ENCODE data around the gene RIPK4. TPM values are rescaled to one million over a fixed set of nuclear protein-coding genes. Genes with fewer than 3 reads are reported as not detected.
A peak's percentile ranks its signal among the peaks of the same experiment; 100 is the strongest.

Gene RIPK4
- total RNA-seq (2021) (16.0 and 17.0 TPM in 2 replicates), Bru-seq, nascent RNA (percentile 73 among the genes with signal in this experiment), BruChase-seq, experiment 1, labeled RNA remaining after a 2-hour chase (percentile 61 among the genes with signal in this experiment), BruChase-seq, experiment 2, labeled RNA remaining after a 6-hour chase (percentile 53 among the genes with signal in this experiment)
- long read RNA-seq, transcript RIPK4-201 (8 exons, 3,889 nt): major isoform, 42 of 59 reads
- long read RNA-seq, partial matches to known transcripts: 13 of 59 reads
- long read RNA-seq, other reads (novel, unspliced or antisense): 4 of 59 reads

GRCh38 chr21:41766883-41767605 is at the start of gene RIPK4:
Gene RIPK4 (minus strand): TSS chr21:41767052. CDS start chr21:41767041, 11 bp downstream.
- DNase-seq (ENCODE audit: low spot score): peak; percentile 77
- Histone ChIP-seq H3K4me1 (ENCODE audit: insufficient read depth, low read length, poor library complexity, severe bottlenecking) (peaks cover 36% of the 10 kb centered on the region), H3K27me3 (replicated peaks; ENCODE audit: insufficient read depth, low read depth, low read length, poor library complexity) (peaks cover 3% of the 10 kb centered on the region), H3K4me3 (ENCODE audit: low read depth, low read length, poor library complexity, severe bottlenecking) (peak within 1 kb of the TSS; percentile 70), H3K27ac (ENCODE audit: low read depth, low read length, poor library complexity, severe bottlenecking) (peak within 1 kb of the TSS; percentile 90), H3K36me3 (ENCODE audit: insufficient read depth, low read length, poor library complexity, severe bottlenecking) (no peaks in the 10 kb centered on the region), H3K9me3 (ENCODE audit: low read depth, low read length, poor library complexity, severe bottlenecking) (no peaks in the 10 kb centered on the region)
- TSS peak; percentile 81 for BruUV-seq (replicated peaks)
- TF ChIP-seq, protein P1, sequence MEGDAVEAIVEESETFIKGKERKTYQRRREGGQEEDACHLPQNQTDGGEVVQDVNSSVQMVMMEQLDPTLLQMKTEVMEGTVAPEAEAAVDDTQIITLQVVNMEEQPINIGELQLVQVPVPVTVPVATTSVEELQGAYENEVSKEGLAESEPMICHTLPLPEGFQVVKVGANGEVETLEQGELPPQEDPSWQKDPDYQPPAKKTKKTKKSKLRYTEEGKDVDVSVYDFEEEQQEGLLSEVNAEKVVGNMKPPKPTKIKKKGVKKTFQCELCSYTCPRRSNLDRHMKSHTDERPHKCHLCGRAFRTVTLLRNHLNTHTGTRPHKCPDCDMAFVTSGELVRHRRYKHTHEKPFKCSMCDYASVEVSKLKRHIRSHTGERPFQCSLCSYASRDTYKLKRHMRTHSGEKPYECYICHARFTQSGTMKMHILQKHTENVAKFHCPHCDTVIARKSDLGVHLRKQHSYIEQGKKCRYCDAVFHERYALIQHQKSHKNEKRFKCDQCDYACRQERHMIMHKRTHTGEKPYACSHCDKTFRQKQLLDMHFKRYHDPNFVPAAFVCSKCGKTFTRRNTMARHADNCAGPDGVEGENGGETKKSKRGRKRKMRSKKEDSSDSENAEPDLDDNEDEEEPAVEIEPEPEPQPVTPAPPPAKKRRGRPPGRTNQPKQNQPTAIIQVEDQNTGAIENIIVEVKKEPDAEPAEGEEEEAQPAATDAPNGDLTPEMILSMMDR (conservative IDR thresholded peaks at IDR 0.05; ENCODE audit: low read depth, low read length): no peak
- no peak for TF ChIP-seq EZH2 (IDR thresholded peaks at IDR 0.05; ENCODE audit: borderline replicate concordance, low read depth, low read length, poor library complexity, severe bottlenecking)
- intact Hi-C loops (cut with micrococcal nuclease; ENCODE audit: unreplicated experiment): no loop called here
- ChIA-PET CTCF (no interaction called here), POLR2A (ENCODE audit: low non-redundant PET) (no interaction called here)

- TF ChIP-seq, protein P1 (conservative IDR thresholded peaks at IDR 0.05; ENCODE audit: low read depth, low read length): no peak
- no peak for TF ChIP-seq EZH2 (IDR thresholded peaks at IDR 0.05; ENCODE audit: borderline replicate concordance, low read depth, low read length, poor library complexity, severe bottlenecking)
- Histone ChIP-seq H3K9me3 (ENCODE audit: low read depth, low read length, poor library complexity, severe bottlenecking) (no peaks in the 10 kb centered on the region), H3K27me3 (replicated peaks; ENCODE audit: insufficient read depth, low read depth, low read length, poor library complexity) (no peaks in the 10 kb centered on the region), H3K4me3 (ENCODE audit: low read depth, low read length, poor library complexity, severe bottlenecking) (no peak overlapping the region), H3K36me3 (ENCODE audit: insufficient read depth, low read length, poor library complexity, severe bottlenecking) (no peaks in the 10 kb centered on the region), H3K27ac (ENCODE audit: low read depth, low read length, poor library complexity, severe bottlenecking) (peak overlapping the region; percentile 56), H3K4me1 (ENCODE audit: insufficient read depth, low read length, poor library complexity, severe bottlenecking) (peaks cover 19% of the 10 kb centered on the region)
- ChIA-PET POLR2A (ENCODE audit: low non-redundant PET) (no interaction called here), CTCF (interaction anchor here (0.5 to 2.2 kb wide), 8 partner anchors 13 to 533 kb away, joined by 3 to 22 read pairs (median 6); no protein-coding TSS in a partner anchor)
- intact Hi-C loops (cut with micrococcal nuclease; ENCODE audit: unreplicated experiment): loop anchor here (2.0 to 5.0 kb wide), 3 partner anchors 203 to 534 kb away; no protein-coding TSS in a partner anchor
- no peak for DNase-seq (ENCODE audit: low spot score)
- no TSS peak for BruUV-seq (replicated peaks)
Observed at GRCh38 chr21:41815652-41816582, 49.1 kb upstream of the RIPK4 start.

DNA sequence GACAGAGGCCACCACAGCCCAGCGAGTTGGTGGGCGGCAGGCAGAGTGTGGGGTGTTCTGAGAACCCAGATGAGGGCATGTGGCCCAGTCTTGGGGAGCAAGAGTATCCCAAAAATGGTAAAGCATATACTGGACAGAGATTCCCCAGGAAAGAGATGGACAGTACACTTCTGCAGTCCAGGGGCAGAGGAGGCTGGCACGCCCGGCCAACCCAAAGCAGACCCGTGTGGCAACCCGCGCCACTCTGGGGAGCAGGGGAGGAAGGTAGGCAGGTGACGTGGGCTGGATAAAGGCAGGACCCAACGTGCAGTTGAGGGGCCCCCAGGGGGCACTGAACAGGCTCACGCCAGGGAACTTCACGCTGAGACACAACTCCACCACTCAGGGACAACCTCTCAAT is 46.4 kb upstream of the RIPK4 start:
- POLR2A ChIA-PET (ENCODE audit: low non-redundant PET): no interaction called here
- CTCF ChIA-PET: no interaction called here
- Histone ChIP-seq H3K27ac (ENCODE audit: low read depth, low read length, poor library complexity, severe bottlenecking) (peak overlapping the region; percentile 65), H3K4me1 (ENCODE audit: insufficient read depth, low read length, poor library complexity, severe bottlenecking) (peaks cover 19% of the 10 kb centered on the region), H3K27me3 (replicated peaks; ENCODE audit: insufficient read depth, low read depth, low read length, poor library complexity) (no peaks in the 10 kb centered on the region), H3K9me3 (ENCODE audit: low read depth, low read length, poor library complexity, severe bottlenecking) (no peaks in the 10 kb centered on the region), H3K36me3 (ENCODE audit: insufficient read depth, low read length, poor library complexity, severe bottlenecking) (no peaks in the 10 kb centered on the region), H3K4me3 (ENCODE audit: low read depth, low read length, poor library complexity, severe bottlenecking) (no peak overlapping the region)
- no TSS peak for BruUV-seq (replicated peaks)
- intact Hi-C loops (cut with micrococcal nuclease; ENCODE audit: unreplicated experiment): no loop called here
- no peak for DNase-seq (ENCODE audit: low spot score)
- TF ChIP-seq EZH2 (IDR thresholded peaks at IDR 0.05; ENCODE audit: borderline replicate concordance, low read depth, low read length, poor library complexity, severe bottlenecking): no peak
- TF ChIP-seq, protein P1 (conservative IDR thresholded peaks at IDR 0.05; ENCODE audit: low read depth, low read length): no peak
